ENCODE results near the gene TREML2. TPM values are rescaled to one million over a fixed set of nuclear protein-coding genes. Genes with fewer than 3 reads are reported as not detected.
A peak's percentile ranks its signal among the peaks of the same experiment; 100 is the strongest.
"Not testable (repeated sequence)": the region's sequence is repeated elsewhere in the genome, so short reads cannot be mapped to it uniquely, and the experiment has no call there.

TREML2 gene, protein sequence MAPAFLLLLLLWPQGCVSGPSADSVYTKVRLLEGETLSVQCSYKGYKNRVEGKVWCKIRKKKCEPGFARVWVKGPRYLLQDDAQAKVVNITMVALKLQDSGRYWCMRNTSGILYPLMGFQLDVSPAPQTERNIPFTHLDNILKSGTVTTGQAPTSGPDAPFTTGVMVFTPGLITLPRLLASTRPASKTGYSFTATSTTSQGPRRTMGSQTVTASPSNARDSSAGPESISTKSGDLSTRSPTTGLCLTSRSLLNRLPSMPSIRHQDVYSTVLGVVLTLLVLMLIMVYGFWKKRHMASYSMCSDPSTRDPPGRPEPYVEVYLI
- total RNA-seq, result under 1 TPM in 1 of 2 donors, not detected in 1; 0.12 TPM

DNA sequence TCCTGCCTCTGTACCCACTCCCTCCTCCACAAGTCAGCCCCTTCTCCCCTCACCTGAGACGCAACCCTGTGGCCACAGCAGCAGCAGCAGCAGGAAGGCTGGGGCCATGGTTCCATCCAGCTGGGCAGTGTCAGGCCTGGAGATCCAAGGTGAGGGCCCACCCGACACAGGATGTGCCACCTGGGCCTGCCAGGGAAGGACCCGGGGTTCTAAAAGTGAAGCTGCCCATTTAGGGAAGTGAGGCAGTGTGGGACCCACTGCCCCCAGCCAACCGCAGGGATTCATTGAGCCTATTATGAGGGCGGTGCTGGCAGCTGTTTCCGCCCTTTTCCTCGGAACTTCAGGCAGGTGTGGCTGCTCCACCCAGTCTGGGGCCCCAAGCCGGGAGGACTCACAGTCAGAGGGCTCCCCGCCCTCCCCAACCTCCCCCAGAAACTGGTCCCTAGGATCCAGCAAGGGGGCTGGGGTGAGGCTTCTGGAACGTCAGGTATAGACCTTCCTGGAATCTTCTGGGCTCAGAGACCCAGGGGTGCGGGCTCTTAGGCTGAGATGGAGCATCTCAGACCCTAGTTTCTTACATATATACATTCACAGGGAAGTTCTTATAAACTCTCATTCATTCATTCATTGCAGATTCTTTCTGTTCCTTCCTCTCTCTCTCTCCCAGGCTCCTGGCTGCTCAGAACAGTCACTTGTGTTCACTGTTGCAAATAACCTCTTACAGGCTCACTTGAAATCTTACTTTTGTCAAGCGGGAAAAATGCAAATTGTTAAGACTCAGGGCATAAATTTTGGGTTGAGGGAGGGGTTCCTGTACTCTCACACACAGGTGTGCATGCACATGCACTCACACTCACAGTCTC, at the start of gene TREML2:
Gene TREML2 (minus strand): TSS at position 249 of the 863 bp plus-strand sequence. CDS start 141 bp downstream, at position 108.
- H3K27ac ChIP-seq, result no peak within 1 kb of the TSS
- H3K36me3 ChIP-seq, result no peaks in the 10 kb centered on the region
- no peaks in the 10 kb centered on the region for H3K9me3 ChIP-seq
- no peaks in the 10 kb centered on the region for H3K27me3 ChIP-seq
- no peak within 1 kb of the TSS for H3K4me3 ChIP-seq
- peak; percentile 57 for DNase-seq (ENCODE audit: low spot score)
- no peaks in the 10 kb centered on the region for H3K4me1 ChIP-seq
- TF ChIP-seq, protein P1, sequence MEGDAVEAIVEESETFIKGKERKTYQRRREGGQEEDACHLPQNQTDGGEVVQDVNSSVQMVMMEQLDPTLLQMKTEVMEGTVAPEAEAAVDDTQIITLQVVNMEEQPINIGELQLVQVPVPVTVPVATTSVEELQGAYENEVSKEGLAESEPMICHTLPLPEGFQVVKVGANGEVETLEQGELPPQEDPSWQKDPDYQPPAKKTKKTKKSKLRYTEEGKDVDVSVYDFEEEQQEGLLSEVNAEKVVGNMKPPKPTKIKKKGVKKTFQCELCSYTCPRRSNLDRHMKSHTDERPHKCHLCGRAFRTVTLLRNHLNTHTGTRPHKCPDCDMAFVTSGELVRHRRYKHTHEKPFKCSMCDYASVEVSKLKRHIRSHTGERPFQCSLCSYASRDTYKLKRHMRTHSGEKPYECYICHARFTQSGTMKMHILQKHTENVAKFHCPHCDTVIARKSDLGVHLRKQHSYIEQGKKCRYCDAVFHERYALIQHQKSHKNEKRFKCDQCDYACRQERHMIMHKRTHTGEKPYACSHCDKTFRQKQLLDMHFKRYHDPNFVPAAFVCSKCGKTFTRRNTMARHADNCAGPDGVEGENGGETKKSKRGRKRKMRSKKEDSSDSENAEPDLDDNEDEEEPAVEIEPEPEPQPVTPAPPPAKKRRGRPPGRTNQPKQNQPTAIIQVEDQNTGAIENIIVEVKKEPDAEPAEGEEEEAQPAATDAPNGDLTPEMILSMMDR (IDR thresholded peaks at IDR 0.05), result no peak

DNA sequence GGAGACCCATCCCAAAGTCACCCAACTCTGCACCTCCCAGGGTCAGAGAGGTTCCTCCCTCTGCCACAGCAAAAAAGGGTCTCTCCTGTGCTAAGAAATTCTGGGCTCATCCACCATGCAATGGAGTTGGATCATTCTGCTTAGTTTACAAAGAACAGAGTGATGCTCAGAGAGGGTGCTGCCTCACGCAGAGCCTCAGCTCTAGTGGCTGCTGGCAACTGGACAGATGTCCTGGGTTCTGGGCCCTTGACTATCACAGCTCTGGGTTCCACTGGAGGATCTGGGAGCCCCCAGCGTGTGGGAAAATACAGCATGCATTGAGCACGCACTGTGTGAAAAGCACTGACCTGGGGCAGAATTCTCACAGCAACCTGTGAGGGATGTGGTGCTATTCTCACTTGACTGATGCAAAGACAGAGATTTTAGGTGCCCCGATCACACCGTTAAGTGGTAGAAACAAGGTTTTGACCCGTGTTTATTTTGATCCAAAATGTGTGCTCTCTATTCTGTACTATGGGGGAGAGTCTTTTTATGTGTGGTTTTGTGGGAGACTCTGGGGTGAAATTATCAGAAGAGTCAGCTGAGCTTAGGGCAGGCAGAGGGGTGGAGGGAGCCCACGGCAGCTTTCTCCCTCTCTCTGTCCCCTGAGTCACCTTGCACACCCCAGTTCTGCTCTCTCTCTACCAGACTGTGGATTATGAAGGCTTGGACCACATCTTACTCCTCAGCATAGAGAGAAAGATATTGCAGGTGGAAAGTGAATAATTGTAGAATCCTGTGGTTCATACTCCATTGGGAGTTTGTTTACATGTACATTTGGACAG, 47.1 kb upstream of the TREML2 start:
- TF ChIP-seq, protein P1 (IDR thresholded peaks at IDR 0.05), result no peak
- Histone ChIP-seq H3K36me3 (no peaks in the 10 kb centered on the region), H3K9me3 (no peaks in the 10 kb centered on the region), H3K4me3 (no peak overlapping the region), H3K27me3 (no peaks in the 10 kb centered on the region), H3K27ac (no peak overlapping the region), H3K4me1 (no peaks in the 10 kb centered on the region)
- no peak for DNase-seq (ENCODE audit: low spot score)

DNA sequence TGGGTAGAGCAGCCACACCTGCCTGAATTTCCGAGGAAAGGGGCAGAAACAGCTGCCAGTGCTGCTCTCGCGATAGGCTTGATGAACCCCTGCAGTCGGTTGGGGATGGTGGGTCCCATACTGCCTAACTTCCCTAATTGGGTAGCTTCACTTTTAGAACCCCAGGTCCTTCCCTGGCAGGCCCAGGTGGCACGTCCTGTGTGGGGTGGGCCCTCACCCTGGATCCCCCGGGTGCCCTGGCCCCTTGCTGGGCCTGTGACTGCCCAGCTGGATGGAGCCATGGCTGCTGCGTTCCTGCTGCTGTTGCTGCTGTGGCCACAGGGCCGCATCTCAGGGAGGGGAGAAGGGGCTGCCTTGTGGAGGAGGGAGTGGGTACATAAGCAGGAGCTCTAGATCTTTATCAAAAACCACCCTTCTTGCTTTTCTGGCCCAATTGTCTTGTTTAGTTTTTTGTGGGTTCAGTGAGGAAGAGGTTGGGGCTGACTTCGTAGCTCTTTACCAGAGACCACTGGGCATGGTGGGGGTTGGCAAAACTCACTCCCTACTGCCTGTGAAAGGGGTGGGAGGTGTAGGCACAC, 46.4 kb upstream of the TREML2 start:
- no peak for DNase-seq (ENCODE audit: low spot score)
- no peaks in the 10 kb centered on the region for H3K27me3 ChIP-seq
- no peaks in the 10 kb centered on the region for H3K9me3 ChIP-seq
- no peaks in the 10 kb centered on the region for H3K4me1 ChIP-seq
- no peaks in the 10 kb centered on the region for H3K36me3 ChIP-seq
- H3K27ac ChIP-seq, result no peak overlapping the region
- TF ChIP-seq, protein P1 (IDR thresholded peaks at IDR 0.05), result no peak
- H3K4me3 ChIP-seq, result no peak overlapping the region

DNA sequence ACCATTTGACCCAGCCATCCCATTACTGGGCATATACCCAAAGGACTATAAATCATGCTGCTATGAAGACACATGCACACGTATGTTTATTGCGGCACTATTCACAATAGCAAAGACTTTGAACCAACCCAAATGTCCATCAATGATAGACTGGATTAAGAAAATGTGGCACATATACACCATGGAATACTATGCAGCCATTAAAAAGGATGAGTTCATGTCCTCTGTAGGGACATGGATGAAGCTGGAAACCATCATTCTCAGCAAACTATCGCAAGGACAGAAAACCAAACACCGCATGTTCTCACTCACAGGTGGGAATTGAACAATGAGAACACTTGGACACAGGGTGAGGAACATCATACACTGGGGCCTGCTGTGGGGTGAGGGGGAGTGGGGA, 45.6 kb upstream of the TREML2 start:
- DNase-seq (ENCODE audit: low spot score), result not testable (repeated sequence)

DNA sequence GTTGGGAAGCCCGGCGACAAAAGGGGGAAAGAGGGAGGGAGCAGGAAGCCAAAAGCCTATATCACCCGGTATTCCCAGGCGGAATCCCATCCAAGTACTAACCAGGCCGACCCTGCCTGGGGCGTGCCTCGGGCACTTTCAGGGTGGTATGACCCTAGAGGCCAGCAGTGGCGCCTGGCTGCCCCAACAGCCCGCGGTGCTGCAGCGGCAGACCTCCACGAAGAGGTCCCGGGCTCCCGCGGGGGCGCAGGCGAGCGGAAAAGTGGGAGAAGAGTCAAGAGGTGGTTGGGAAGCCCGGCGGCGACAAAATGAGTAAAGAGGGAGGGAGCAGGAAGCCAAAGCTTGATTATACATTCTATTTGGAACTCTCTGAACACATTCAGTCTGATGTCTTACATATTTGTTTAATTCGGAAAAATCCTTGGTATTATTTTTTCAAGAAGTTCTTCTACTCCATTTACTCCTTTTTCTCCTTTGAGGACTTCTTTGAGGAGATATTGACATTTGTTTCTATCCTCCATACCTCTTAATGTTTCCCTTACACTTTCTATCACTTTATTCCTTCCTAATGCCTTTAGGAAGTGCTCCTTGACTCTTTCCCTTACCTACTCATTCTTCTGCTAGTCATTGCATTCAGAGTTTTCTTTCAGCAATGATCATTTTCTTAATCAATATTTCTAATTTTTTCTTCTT, 38.7 kb upstream of the TREML2 start:
- no peaks in the 10 kb centered on the region for H3K9me3 ChIP-seq
- no peak for DNase-seq (ENCODE audit: low spot score)
- TF ChIP-seq, protein P1 (IDR thresholded peaks at IDR 0.05), result no peak
- no peak overlapping the region for H3K4me3 ChIP-seq
- no peaks in the 10 kb centered on the region for H3K4me1 ChIP-seq
- H3K27ac ChIP-seq, result no peak overlapping the region
- no peaks in the 10 kb centered on the region for H3K36me3 ChIP-seq
- no peaks in the 10 kb centered on the region for H3K27me3 ChIP-seq

More for the DNA sequence above, 45.6 kb upstream of the TREML2 start:
- not testable (repeated sequence) for H3K27ac ChIP-seq, H3K9me3 ChIP-seq, H3K27me3 ChIP-seq, H3K4me3 ChIP-seq, H3K4me1 ChIP-seq, H3K36me3 ChIP-seq
